Right renal pelvis (tissue), 4 donors: ENCODE results near the gene MIB2. TPM values are rescaled to one million over a fixed set of nuclear protein-coding genes. Genes with fewer than 3 reads are reported as not detected.
"Not testable (repeated sequence)": the region's sequence is repeated elsewhere in the genome, so short reads cannot be mapped to it uniquely, and the experiment has no call there.

ENCODE experiments used
- DNase-seq, 4 donors: peaks; one replicate each; pipeline ENCODE4 v3.0.0-alpha.2; 2013; ENCODE audit warnings: low read depth in 4 of 4, low spot score in 3 of 4, missing footprints in 1 of 4
- polyA plus RNA-seq, 4 donors: library from polyadenylated mRNA; unstranded; fragments of 120-200 nt; gene quantifications; one replicate each; pipeline ENCODE4 v1.2.1, GENCODE V29; 2013; ENCODE audit not compliant: insufficient read length in 4 of 4

Gene MIB2
- polyA plus RNA-seq, 4 donors: 32.2 to 63.4 (median 38.2) TPM

DNA sequence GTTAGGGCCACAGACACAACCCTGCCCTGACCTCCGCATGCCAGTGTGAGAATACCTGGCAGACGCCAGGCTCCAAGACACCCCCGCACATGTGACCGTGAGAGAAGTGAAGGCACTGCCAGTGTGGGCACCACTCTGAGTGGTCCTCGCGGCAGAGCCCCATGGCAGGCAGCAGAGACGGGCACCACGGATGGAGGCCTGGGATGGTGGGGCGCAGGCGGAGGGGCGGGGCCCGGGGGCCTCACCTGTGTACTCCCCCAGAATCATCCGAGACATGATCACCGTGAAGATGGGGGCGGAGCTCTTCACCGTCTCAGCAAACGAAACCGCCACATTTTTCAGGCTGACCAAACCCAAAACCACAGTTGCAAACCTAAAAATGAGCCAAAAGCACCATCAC, 59.9 kb downstream of the MIB2 start:
- DNase-seq: not testable (repeated sequence)

DNA sequence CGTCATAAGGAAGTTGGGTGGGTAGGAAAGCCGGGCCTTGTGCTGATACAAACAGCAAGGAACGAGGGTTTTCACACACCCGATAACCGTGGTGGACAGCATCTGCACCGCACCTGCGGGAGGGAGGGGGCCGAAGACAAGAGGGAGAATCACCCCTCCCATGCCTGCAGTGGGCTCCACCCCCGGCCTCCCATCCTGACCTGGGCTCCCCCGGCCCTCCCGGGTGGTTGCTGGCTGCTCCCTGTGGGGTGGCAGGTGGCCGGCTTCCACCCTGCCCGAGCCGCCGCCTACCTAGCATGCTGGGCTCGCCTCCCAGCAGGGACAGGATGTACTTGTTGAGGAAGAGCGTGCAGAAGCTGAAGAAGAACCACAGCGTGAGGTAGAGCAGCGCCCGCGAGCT, 60.8 kb downstream of the MIB2 start:
- DNase-seq: not testable (repeated sequence)

DNA sequence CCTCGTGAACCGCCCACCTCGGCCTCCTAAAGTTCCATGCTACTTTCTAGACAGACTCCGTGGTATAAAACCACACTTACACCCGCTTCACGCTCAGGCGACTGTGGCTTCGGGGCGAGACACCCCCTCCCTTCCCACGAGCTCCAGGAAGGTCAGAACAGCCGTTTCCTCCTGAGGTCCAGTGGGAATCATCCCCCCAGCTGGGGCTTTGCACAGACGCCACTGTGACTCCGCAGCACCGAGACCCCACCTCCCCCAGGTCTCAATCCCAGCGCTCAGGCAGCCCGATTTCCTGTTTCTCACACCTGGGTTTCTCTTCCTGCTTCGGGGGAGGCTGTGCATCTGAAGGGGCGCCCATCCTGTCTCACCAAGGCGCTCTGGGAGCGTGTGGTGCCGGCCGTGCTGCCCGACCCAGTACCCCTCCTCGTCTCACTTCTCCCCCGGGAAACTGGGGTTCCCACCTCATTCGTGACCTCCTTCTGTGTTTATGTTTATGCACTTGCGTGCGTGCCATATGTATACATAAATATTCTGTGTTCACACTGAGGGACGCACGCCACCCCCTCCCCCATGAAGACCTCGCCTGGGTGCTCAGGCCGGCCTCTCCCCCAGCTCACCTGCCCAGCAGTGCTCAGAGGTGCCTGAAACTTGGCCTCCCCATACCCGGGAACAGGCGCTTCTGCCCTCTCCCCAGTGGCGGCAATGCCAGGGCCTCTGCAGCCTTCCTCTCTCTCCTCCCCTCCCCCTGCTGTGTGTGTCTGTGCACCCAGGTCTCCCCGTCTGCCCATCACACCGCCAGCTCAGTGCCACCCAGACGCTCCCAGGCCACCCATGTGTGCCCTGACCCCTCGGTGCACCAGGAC, 62.6 kb downstream of the MIB2 start:
- no peak for DNase-seq

DNA sequence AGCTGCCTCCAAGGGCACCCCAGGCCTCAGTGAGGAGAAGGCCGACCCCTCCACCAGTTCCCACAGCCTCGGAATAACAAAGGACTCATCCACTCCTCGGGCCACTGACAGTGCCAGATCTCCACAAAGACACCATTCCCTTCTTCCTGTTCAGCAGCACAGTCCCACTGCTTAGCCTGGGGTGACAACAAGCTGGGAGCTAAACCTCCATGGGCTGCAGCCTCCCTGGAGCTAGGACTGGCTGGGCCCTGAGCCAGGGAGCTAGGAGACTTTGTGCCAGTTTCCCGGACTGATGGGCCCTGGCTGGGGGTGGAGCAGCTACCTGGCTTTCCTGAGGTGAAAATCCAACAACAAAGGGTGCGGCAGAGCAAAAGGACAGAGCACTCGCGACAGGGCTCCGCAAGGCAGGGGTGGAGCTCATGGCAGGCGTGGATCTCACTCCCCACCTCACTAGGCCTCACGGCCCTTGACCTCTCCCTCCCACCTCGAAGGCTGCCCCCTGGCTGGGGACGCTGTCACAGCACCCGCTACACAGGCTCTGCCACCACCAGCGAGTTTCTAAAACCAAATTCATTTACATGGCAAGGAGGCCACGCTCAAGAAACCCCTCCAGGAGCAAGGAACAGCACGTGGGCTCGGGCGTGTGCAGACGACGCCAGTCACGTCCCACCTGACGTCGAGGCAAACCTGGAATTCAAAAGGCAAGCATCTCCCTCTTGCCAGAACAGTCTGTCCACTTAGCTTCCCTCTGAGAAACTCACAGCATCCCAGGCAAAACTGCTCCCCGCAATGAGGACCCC, 63.5 kb downstream of the MIB2 start:
- DNase-seq: no peak

Other genes with a start within 250 kb of the MIB2 start
- gene AURKAIP1, start 240.3 kb upstream of the MIB2 start, polyA plus RNA-seq: 100 to 1,000 TPM in 1 of 4 donors, 10 to 100 TPM in 3; 63.0 to 110 (median 64.3) TPM
- gene CCNL2, start 216.2 kb upstream of the MIB2 start, polyA plus RNA-seq: 100 to 1,000 TPM; 232 to 273 (median 238) TPM
- 100 to 1,000 TPM; 110 to 137 (median 115) TPM for gene MRPL20, start 208.2 kb upstream of the MIB2 start, polyA plus RNA-seq
- 10 to 100 TPM in 2 of 4 donors, 1 to 10 TPM in 2; 6.6 to 19.9 (median 11.9) TPM for gene ANKRD65, start 194.2 kb upstream of the MIB2 start, polyA plus RNA-seq
- gene VWA1, start 179.8 kb upstream of the MIB2 start, polyA plus RNA-seq: 10 to 100 TPM; 53.9 to 92.3 (median 63.1) TPM
- gene ATAD3C, start 165.8 kb upstream of the MIB2 start, polyA plus RNA-seq: 1 to 10 TPM; 1.4 to 3.1 (median 3.1) TPM
- 10 to 100 TPM in 2 of 4 donors, 1 to 10 TPM in 2; 9.1 to 15.9 (median 12.4) TPM for gene ATAD3B, start 143.7 kb upstream of the MIB2 start, polyA plus RNA-seq
- 10 to 100 TPM; 20.2 to 25.6 (median 21.4) TPM for gene ATAD3A, start 103.3 kb upstream of the MIB2 start, polyA plus RNA-seq
- gene TMEM240, start 74.9 kb upstream of the MIB2 start, polyA plus RNA-seq: 1 to 10 TPM; 4.4 to 9.2 (median 4.9) TPM
- gene SSU72, start 40.6 kb upstream of the MIB2 start, polyA plus RNA-seq: 10 to 100 TPM; 86.8 to 95.0 (median 91.0) TPM
- gene FNDC10, start 15.4 kb upstream of the MIB2 start, polyA plus RNA-seq: 1 to 10 TPM; 1.5 to 4.5 (median 2.6) TPM
- gene MMP23B, start 16.7 kb downstream of the MIB2 start, polyA plus RNA-seq: 10 to 100 TPM; 16.9 to 38.6 (median 21.7) TPM
- 10 to 100 TPM; 38.0 to 42.2 (median 40.9) TPM for gene CDK11B, start 43.5 kb downstream of the MIB2 start, polyA plus RNA-seq
- 10 to 100 TPM; 68.3 to 81.6 (median 70.9) TPM for gene SLC35E2B, start 77.3 kb downstream of the MIB2 start, polyA plus RNA-seq
- gene CDK11A, start 108.9 kb downstream of the MIB2 start, polyA plus RNA-seq: 10 to 100 TPM; 22.7 to 34.9 (median 28.6) TPM
- 10 to 100 TPM; 43.4 to 52.3 (median 46.7) TPM for gene NADK, start 163.0 kb downstream of the MIB2 start, polyA plus RNA-seq